Heart right ventricle (tissue), 16 donors: ENCODE measurements around the gene C1orf185. TPM values are rescaled to one million over a fixed set of nuclear protein-coding genes. Genes with fewer than 3 reads are reported as not detected.
"Not testable (repeated sequence)": the region's sequence is repeated elsewhere in the genome, so short reads cannot be mapped to it uniquely, and the experiment has no call there.

Source experiments
- ATAC-seq, 8 donors: fragments of 200-7000 bp; cut with Tn5 transposase; one replicate each; pipeline ENCODE4 v1.9.1; 2020; ENCODE audit warnings: mild to moderate bottlenecking in 8 of 8, moderate library complexity in 8 of 8, moderate number of reproducible peaks in 1 of 8
- DNase-seq, 2 donors: peaks; one replicate each; pipeline ENCODE4 v3.0.0-alpha.2; 2020
- H3K27ac ChIP-seq, 10 donors: fragments of 200-600 bp; sonication (generic) in 2 of 10; one replicate each; pipeline versions ENCODE4 v1.5.0 to v1.8.0; 2020 to 2022; ENCODE audit warnings: mild to moderate bottlenecking in 3 of 10
- H3K27me3 ChIP-seq, 7 donors: fragments of 200-600 bp; one replicate each; pipeline ENCODE4 v1.8.0; 2021 to 2022; ENCODE audit warnings: mild to moderate bottlenecking in 2 of 7
- H3K36me3 ChIP-seq, 9 donors: fragments of 200-600 bp; sonication (generic) in 1 of 9; one replicate each; pipeline versions ENCODE4 v1.5.0 to v1.8.0; 2020 to 2022; ENCODE audit warnings: mild to moderate bottlenecking in 2 of 9
- H3K4me1 ChIP-seq, 9 donors: fragments of 200-600 bp; sonication (generic) in 1 of 9; one replicate each; pipeline versions ENCODE4 v1.5.0 to v1.8.0; 2020 to 2022; ENCODE audit warnings: mild to moderate bottlenecking in 4 of 9
- H3K4me3 ChIP-seq, 10 donors: fragments of 200-600 bp; sonication (generic) in 2 of 10; one replicate each; pipeline versions ENCODE4 v1.5.0 to v1.8.0; 2020 to 2022; ENCODE audit warnings: mild to moderate bottlenecking in 7 of 10, moderate library complexity in 2 of 10
- H3K9me3 ChIP-seq, 11 donors: fragments of 200-600 bp in 10 of 11; sonication (generic) in 2 of 11; one replicate each; pipeline versions ENCODE4 v1.5.0 to v1.8.0; 2013 to 2022; ENCODE audit warnings: mild to moderate bottlenecking in 2 of 11, control low read depth in 1 of 11, moderate library complexity in 1 of 11
- CTCF ChIP-seq, 9 donors: fragments of 200-600 bp; sonication (generic) in 2 of 9; IDR thresholded peaks; one replicate each; pipeline versions ENCODE4 v1.5.0 to v1.8.0; 2021 to 2022; ENCODE audit warnings: antibody characterized with exemption in 9 of 9, mild to moderate bottlenecking in 5 of 9, moderate library complexity in 1 of 9
- WGBS, 2 donors: extraction: QIAGEN DNeasy Blood & Tissue Kit; methylation state at CpG; one replicate each; pipeline ENCODE4 v1.1.7; 2013; ENCODE audit warnings: inconsistent platforms in 1 of 2; 5-methylcytosine and 5-hydroxymethylcytosine counted together
- intact Hi-C, 10 donors: fragments of 100-400 bp; cut with DNase I; formaldehyde crosslinking; loops; one replicate each; pipeline versions ENCODE4 v1.11.1 to v1.14.2; 2022
- polyA plus RNA-seq, 2 donors: library from polyadenylated mRNA; stranded (reverse); fragments of 200-250 nt; gene quantifications; one replicate each; pipeline ENCODE4 v1.2.3, GENCODE V29; 2013
- total RNA-seq, 10 donors: library from RNA; stranded (reverse); fragmentation: NEBNext Ultra II Directional in 3 of 10; extraction: Animal tissue kit (Norgen Biotek cat#: 25700) in 3 of 10; gene quantifications; one replicate each; pipeline versions ENCODE4 v1.2.1 to v1.2.4, GENCODE V29; 2021 to 2023
- donor health status: Arrhythmogenic right ventricular cardiomyopathy.
- donor health status: ischemic (EF 13 %, LVEDD 7.1; RV severe dilation, severe dysfunction).
- donor health status: healthy with polysubstance abuse.
- donor health status: DM: no; HTN: yes; CAD: no.
- donor health status: DM: no; HTN: no; CAD: no.
- donor health status: ischemic (EF 25% LVEDD 6.9; RV normal size, moderate dysfunction).
- donor health status: ischemic (EF 25% LVEDD 5.7; RV mildly dilated, moderate dysfunction).
- donor health status: healthy.
- donor health status: DM: yes; HTN: yes; CAD: no.
- donor health status: Ischemic cardiomyopathy.
- donor health status: ischemic (EF 35%, LVEDD 5.7; RV mildly dilated, moderate dysfunction).
- donor health status: nonischemic (EF 11% LVEDD 7.7; RV severe dilation, severe dysfunction).
- donor health status: DM: yes; HTN: yes; CAD: no.
- donor health status: PGD.
- donor health status: ischemic (EF 29% LVEDD 5.4; RV normal size, mild dysfunction).
- donor health status: nonischemic (EF 23%, LVEDD 6.1; RV moderate dilation, normal function).

C1orf185 gene
- total and polyA plus RNA-seq, 12 donors: not detected

GRCh38 chr1:51133045-51133444, 31.0 kb downstream of the C1orf185 start:
- intact Hi-C loops: no loop called here
- Histone ChIP-seq H3K9me3 (peaks cover 0 to 56% (median 17%) of the 10 kb centered on the region in 11 donors), H3K4me3 (no peak overlapping the region), H3K27ac (no peak overlapping the region), H3K36me3 (no peaks in the 10 kb centered on the region), H3K27me3 (peaks cover 0 to 15% (median 0%) of the 10 kb centered on the region in 7 donors), H3K4me1 (no peaks in the 10 kb centered on the region)
- ATAC-seq (no peak), DNase-seq (no peak)
- no peak for TF ChIP-seq CTCF (IDR thresholded peaks at IDR 0.05)
- WGBS, 2 donors: 91% methylated on average over 2 of the region's 2 CpGs

GRCh38 chr1:51137696-51138095, 35.7 kb downstream of the C1orf185 start:
- ATAC-seq, intact Hi-C loops: not testable (repeated sequence)
- WGBS, 2 donors: 36 to 41% methylated on average over 2 of the region's 2 CpGs

GRCh38 chr1:51139474-51139873, 37.4 kb downstream of the C1orf185 start:
- Histone ChIP-seq H3K9me3 (peaks cover 0 to 24% (median 0%) of the 10 kb centered on the region in 11 donors), H3K27me3 (no peaks in the 10 kb centered on the region), H3K36me3 (no peaks in the 10 kb centered on the region), H3K27ac (no peak overlapping the region), H3K4me1 (no peaks in the 10 kb centered on the region), H3K4me3 (no peak overlapping the region)
- ATAC-seq (no peak), DNase-seq (no peak)
- WGBS, 2 donors: 62 to 63% methylated on average over 2 of the region's 2 CpGs
- intact Hi-C loops: no loop called here
- TF ChIP-seq CTCF (IDR thresholded peaks at IDR 0.05): peak in 3 of 9 donors; percentile 9 to 14 (median 13)

More at GRCh38 chr1:51137696-51138095, 35.7 kb downstream of the C1orf185 start:
- not testable (repeated sequence) for H3K36me3 ChIP-seq, H3K27me3 ChIP-seq, DNase-seq, H3K27ac ChIP-seq, H3K4me1 ChIP-seq, H3K4me3 ChIP-seq
- H3K9me3 ChIP-seq: peaks cover 0 to 42% (median 10%) of the 10 kb centered on the region in 11 donors

- Histone ChIP-seq H3K27ac (no peak overlapping the region), H3K4me3 (no peak overlapping the region), H3K9me3 (no peaks in the 10 kb centered on the region), H3K27me3 (peaks cover 0 to 4% (median 0%) of the 10 kb centered on the region in 7 donors), H3K4me1 (no peaks in the 10 kb centered on the region), H3K36me3 (no peaks in the 10 kb centered on the region)
- intact Hi-C loops: no loop called here
- 78 to 79% methylated on average over 2 of the region's 2 CpGs for WGBS, 2 donors
- ATAC-seq (no peak), DNase-seq (no peak)
- no peak for TF ChIP-seq CTCF (IDR thresholded peaks at IDR 0.05)
These were observed 45.4 kb downstream of the C1orf185 start for GRCh38 chr1:51147394-51147793.

GRCh38 chr1:51154776-51155175, 52.7 kb downstream of the C1orf185 start:
- no peak overlapping the region for H3K4me3 ChIP-seq
- intact Hi-C loops: no loop called here
- ATAC-seq (no peak), DNase-seq (no peak)
- no peaks in the 10 kb centered on the region for H3K36me3 ChIP-seq
- 100% methylated on average over 1 of the region's 1 CpG for WGBS, 2 donors
- H3K9me3 ChIP-seq: peaks cover 0 to 31% (median 11%) of the 10 kb centered on the region in 11 donors
- H3K4me1 ChIP-seq: no peaks in the 10 kb centered on the region
- no peak for TF ChIP-seq CTCF (IDR thresholded peaks at IDR 0.05)
- peaks cover 0 to 4% (median 0%) of the 10 kb centered on the region in 7 donors for H3K27me3 ChIP-seq
- H3K27ac ChIP-seq: no peak overlapping the region
